NCI-H524 (cell line): Measurements from ENCODE around the gene RBMS1.
A peak's percentile ranks its signal among the peaks of the same experiment; 100 is the strongest.

Source experiments
- DNase-seq, 2 experiments: peaks; one replicate each; lab custom pipeline; 2025; lab: John Stamatoyannopoulos, UW

Gene RBMS1, protein sequence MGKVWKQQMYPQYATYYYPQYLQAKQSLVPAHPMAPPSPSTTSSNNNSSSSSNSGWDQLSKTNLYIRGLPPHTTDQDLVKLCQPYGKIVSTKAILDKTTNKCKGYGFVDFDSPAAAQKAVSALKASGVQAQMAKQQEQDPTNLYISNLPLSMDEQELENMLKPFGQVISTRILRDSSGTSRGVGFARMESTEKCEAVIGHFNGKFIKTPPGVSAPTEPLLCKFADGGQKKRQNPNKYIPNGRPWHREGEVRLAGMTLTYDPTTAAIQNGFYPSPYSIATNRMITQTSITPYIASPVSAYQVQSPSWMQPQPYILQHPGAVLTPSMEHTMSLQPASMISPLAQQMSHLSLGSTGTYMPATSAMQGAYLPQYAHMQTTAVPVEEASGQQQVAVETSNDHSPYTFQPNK

DNA sequence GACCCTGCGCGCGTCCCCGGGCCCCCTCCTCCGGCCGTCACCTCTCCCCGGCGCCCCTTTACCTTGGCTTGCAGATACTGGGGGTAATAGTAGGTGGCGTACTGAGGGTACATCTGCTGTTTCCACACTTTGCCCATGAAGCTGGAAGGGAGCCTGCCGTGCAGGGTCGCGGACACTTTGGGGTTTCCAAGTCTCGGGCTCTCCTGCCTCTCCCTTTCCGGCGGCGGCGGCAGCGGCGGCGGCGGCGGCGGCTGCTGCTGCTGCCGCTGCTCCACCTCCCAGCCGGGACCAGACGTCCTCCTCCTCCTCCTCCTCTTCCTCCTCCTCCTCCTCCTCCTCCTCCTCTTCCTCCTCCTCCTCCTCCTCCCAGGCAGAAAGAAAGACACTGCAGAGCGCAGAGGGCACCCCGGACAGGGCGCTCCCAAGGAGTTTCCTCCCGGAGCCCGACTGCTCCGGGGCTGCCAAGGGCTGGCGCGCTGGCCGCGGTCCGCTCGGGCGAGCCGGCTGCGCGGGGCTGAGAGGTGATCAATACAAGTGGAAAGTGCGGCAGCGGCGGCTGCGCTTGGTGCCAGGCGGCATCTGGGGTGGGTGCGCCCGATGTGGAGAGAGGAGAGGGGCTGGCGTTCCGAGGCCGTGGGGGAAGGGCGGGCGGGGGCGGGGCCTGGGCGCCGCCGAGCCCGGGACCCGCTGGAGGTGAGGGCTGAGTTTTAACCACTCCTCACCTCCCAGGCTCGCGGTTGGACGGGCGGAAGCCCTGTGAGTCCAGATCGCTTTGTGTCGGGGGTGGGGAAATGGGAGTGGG, at the start of gene RBMS1:
TSS of gene RBMS1 (minus strand) at position 581 of the 802 bp plus-strand sequence. CDS start at position 137, 444 bp downstream.
- DNase-seq = peak; percentile 64 to 73

- no peak for DNase-seq
These were observed 48.1 kb upstream of the RBMS1 start for GRCh38 chr2:160541745-160542144.

GRCh38 chr2:160538559-160539355, 45.1 kb upstream of the RBMS1 start:
- DNase-seq = no peak

GRCh38 chr2:160538115-160538514, 44.5 kb upstream of the RBMS1 start:
- no peak for DNase-seq

DNA sequence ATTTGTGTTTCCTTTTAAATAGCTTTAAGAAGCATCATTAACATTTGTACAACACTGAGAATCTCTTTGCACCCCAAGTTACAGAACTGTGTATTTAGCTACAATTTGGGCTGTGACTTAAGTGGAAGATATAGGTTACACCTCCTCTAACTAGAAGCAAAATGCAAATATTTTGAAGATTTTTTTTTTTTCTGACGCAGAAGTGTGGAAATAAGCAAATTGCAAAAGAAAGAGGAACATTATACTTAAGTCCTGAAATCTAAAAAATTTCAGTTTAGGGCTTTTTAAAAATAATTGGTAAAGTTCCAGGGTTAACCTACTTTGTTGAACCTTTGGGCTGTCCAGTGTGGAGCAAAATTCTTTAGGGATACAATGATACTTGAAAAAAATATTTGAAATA, 41.4 kb upstream of the RBMS1 start:
- DNase-seq = no peak

DNA sequence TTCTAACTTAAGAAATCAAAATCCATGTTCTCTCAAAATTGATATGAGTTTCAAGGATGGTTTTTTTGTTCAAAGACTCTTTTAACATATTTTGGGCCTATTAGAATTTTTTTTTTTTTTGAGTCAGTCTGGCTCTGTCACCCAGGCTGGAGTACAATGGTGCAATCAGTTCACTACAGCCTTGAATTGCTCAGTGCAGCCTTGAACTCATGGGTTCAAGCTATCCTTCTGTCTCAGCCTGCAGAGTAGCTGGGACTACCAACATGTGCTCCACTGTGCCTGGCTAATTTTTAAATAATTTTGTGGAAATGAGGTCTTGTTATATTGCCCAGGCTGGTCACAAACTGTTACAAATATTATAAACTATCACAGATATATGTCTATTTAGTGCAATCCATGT, 40.6 kb upstream of the RBMS1 start:
- no peak for DNase-seq

DNA sequence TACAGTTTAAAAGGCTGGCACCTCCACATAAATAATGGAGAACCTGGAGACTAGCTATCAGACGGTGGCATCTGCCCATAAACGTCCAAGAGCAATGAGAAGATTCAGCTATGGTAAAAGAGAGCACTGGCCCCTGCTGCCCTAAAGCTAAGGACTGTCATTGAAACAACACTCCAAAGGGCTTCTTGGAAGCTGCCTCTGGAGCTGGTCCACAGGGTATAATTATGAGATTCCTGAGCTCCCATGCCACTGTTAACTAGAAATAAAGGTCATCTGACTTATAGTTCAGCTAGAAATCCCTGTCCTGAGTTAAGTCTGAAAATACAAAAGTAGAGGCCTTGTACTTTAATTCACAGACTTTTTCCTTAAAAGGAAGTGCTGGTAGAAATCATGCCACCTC, 39.9 kb upstream of the RBMS1 start:
- no peak for DNase-seq

GRCh38 chr2:160532388-160532787, 38.8 kb upstream of the RBMS1 start:
- DNase-seq = no peak

DNA sequence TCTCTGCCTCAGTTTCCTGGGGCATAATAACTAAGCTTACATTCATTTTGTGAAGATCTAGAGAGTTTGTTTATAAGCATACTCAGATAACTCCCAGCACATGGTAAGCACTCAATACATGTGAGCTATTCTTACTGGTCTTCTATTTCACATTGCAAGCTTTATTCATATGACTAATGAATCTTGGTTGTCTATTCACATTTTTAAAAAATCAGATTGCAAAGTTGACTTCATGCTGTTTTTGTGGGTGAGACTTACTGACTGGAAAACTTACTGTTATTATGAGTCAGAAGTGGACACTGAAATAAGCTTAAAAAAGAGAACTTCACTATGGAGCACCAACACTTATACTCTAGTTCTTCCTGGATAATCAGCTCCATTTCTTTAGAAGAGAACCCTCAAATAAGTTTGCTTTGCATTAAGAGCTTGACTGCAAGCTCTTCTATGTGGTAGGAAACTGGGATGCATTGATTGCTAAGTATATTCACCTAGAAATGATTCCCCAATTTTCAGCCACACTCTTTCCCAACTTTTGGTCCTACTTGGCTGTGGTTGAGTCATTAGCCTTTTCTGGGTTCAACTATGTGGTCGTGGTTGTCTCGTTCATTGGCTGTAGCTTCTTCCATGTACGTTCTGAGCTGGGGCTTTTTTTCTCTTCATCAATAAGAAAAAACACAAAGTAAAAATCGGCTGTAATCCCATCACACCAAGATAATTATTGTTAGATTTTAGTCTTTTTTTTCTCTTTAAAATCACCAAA, 29.5 kb upstream of the RBMS1 start:
- no peak for DNase-seq

- no peak for DNase-seq
These were observed 24.1 kb upstream of the RBMS1 start for GRCh38 chr2:160517731-160518130.

GRCh38 chr2:160516547-160517365, 23.1 kb upstream of the RBMS1 start:
- peak in 1 of 2 experiments; percentile 52 for DNase-seq

DNA sequence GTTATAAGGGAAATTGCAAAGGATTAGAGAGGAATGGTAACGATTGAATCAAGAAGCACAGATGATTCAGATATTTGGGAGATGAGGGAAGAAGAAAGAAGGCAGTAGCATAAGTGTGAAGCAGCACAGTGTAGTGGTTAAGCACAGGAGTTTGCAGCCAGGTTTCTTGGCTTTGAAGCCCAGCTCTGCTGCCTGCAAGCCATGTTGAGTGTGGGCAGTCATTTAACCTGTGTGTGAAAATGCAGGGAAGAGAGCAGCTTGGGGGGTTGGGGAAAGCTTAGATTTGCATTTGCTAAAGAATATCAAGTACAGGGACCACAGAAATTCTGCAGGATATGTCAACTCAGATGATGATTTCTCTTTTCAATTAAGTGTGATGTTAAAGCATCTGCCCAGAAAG, 21.5 kb upstream of the RBMS1 start:
- DNase-seq = no peak

- no peak for DNase-seq
These were observed 19.5 kb upstream of the RBMS1 start for GRCh38 chr2:160513120-160513519.

DNA sequence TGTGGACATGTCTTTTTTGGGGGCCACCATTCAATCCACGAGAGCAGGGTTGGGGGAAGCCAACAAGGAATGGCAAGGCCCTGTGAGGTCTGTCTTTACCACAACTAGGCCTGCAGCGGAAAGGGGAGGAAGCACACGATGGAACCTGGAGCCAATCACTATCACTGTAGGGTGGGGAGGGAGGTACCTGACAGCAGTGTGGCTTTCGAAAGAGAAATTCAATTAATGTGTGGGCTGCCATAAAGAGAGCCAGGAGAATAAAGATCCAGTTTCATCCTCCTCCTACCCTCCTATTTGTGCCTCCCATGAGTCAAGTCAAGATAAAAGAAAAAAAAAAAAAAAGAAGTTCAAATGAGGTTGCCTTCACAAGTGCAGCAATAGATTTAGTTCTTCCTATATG, 18.9 kb upstream of the RBMS1 start:
- no peak for DNase-seq

DNA sequence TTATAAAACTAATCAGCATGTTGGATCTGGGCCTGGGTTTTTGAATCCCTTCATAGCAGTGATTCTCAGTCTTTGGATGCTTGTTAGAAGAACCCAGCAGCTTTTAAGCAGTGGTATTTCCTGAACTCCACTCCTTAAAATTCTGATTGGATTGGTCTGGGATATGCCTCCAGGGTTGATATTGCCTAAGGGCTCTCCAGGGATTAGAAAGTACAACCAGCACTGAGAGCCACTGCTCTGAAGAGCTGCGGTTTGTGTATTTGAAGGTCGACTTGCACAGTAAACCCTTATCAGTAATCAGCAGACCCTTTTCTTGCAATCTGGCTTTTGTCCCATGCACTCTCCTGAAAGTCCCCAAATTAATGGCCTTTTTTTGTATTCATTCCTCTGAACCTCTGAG, 17.0 kb upstream of the RBMS1 start:
- DNase-seq = peak in 1 of 2 experiments; percentile 6

DNA sequence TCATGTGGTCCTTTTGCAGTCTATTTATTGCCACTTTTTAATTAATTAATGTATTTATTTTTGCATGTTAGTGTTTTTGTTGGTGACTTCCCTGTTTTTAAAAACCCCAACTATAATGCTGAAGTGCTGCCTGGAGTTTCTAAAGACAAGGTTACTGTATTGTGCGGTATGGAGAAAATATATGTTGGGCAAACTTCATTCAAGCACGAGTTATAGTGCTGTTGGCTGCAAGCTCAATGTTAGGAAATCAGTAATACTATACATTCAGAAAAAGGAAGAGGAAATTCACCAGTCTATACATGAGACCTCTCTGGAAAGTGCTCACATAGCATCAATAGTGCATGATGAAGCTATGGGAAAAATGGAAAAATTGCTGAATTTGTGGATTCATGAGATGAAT, 15.4 kb upstream of the RBMS1 start:
- DNase-seq = no peak

- no peak for DNase-seq
These were observed 13.9 kb upstream of the RBMS1 start for GRCh38 chr2:160507464-160507863.

DNA sequence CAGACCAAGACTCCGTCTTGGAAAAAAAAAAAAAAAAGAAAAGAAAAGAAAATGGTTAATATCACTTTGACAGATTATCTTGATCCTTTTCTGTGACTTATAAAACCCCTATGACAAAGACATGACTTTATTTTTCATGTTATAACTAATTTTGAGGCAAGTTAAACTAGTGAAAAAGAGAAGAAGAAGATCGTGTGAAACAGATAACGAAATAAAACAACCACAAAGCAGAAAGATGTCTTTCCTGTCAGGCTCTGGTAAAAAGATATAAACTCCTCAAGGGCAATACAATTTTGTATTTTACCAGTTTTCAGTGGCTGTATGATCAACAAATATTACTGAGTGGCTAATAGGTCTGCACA, 13.4 kb upstream of the RBMS1 start:
- no peak for DNase-seq

DNA sequence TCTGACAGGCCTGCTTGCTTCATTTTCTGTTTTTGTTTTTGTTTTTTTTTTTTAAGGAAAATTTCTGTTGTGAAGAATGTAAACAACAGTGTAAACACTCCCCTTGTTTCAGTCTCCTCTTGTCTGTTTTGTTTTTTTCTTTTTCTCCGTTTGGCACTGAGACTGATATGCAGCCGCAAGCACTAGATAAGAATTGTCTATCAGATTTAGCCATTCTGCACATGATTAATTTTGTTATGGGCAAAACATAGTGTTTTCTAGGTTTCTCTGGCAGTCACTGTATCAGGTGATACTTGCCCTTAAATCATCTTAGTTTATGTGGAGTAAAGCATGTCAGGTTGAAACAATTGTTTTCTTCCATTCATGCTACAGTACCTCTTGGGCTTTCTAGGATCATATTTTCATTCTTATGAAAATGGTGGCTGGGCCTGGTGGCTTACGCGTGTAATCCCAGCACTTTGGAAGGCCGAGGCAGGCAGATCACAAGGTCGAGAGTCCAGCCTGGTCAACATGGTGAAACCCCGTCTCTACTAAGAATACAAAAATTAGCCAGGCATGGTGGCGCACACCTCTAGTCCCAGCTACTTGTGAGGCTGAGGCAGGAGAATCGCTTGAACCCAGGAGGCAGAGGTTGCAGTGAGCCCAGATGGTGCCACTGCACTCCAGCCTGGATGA, 12.9 kb upstream of the RBMS1 start:
- DNase-seq = no peak

GRCh38 chr2:160505256-160505655, 11.6 kb upstream of the RBMS1 start:
- DNase-seq = no peak
